Nephron progenitor cell (in vitro differentiated cells): Measurements from ENCODE around the gene CHRNA5.

Source experiments
- DNase-seq: peaks from one replicate; pipeline ENCODE4 v3.0.0; 2021
- H3K27ac Mint-ChIP-seq: 2 replicates; pipeline ENCODE4 v1.8.0; 2021; ENCODE audit warnings: mild to moderate bottlenecking, moderate library complexity, mixed read lengths
- H3K27me3 Mint-ChIP-seq: 2 replicates; pipeline ENCODE4 v1.8.0; 2021; ENCODE audit warnings: mild to moderate bottlenecking, low read depth, mixed read lengths; ENCODE audit not compliant: poor library complexity
- H3K36me3 Mint-ChIP-seq: 2 replicates; pipeline ENCODE4 v1.8.0; 2021; ENCODE audit warnings: low read depth, mixed read lengths
- H3K4me1 Mint-ChIP-seq: 2 replicates; pipeline ENCODE4 v1.8.0; 2021; ENCODE audit warnings: mixed read lengths
- H3K4me3 Mint-ChIP-seq: 2 replicates; pipeline ENCODE4 v1.8.0; 2021; ENCODE audit warnings: mild to moderate bottlenecking, moderate library complexity, mixed read lengths
- H3K9me3 Mint-ChIP-seq: 2 replicates; pipeline ENCODE4 v1.8.0; 2021; ENCODE audit warnings: mild to moderate bottlenecking, moderate library complexity, mixed read lengths
- TF ChIP-seq, protein P1 (sequence below): fragments of 200-600 bp; sonication (generic); IDR thresholded peaks from 2 replicates; pipeline ENCODE4 v1.5.0; 2021; ENCODE audit warnings: antibody characterized with exemption

CHRNA5 gene

GRCh38 chr15:78619022-78619950 is 54.0 kb downstream of the CHRNA5 start:
- Mint-ChIP-seq H3K4me3 (peak overlapping the region; percentile 83), H3K4me1 (peaks cover 20% of the 10 kb centered on the region), H3K27me3 (peaks cover 41% of the 10 kb centered on the region), H3K36me3 (peaks cover 8% of the 10 kb centered on the region), H3K27ac (no peak overlapping the region), H3K9me3 (peaks cover under 1% of the 10 kb centered on the region)
- TF ChIP-seq, protein P1, sequence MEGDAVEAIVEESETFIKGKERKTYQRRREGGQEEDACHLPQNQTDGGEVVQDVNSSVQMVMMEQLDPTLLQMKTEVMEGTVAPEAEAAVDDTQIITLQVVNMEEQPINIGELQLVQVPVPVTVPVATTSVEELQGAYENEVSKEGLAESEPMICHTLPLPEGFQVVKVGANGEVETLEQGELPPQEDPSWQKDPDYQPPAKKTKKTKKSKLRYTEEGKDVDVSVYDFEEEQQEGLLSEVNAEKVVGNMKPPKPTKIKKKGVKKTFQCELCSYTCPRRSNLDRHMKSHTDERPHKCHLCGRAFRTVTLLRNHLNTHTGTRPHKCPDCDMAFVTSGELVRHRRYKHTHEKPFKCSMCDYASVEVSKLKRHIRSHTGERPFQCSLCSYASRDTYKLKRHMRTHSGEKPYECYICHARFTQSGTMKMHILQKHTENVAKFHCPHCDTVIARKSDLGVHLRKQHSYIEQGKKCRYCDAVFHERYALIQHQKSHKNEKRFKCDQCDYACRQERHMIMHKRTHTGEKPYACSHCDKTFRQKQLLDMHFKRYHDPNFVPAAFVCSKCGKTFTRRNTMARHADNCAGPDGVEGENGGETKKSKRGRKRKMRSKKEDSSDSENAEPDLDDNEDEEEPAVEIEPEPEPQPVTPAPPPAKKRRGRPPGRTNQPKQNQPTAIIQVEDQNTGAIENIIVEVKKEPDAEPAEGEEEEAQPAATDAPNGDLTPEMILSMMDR: no peak
- DNase-seq: no peak

DNA sequence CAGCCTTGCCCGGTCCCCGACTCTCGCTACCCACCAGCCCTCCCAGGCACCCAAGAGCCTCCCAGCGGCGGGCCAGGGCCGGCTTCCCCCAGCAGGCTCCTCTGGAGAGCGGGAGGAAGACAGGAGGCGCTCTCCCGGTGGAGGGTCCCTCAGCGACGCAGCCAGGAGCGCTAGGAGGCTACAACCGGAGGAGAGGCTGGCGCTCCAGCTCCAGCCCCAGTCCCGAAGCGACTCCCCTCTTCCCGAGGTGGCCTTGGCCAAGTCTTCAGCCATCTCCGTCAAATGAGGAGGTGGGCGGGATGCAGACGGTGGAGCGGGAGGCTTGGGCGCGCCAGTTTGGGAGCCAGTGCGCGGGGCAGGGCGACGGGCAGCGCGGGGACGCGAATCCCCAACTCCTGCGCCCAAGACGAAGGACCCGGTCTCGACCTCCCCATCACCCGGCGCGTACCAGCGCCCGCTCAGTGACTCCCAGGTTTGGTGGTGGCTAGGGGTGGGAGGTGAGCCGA is 54.8 kb downstream of the CHRNA5 start:
- peak overlapping the region; percentile 83 for H3K4me3 Mint-ChIP-seq
- peaks cover 13% of the 10 kb centered on the region for H3K36me3 Mint-ChIP-seq
- peak; percentile 73 for DNase-seq
- H3K9me3 Mint-ChIP-seq: no peaks in the 10 kb centered on the region
- peaks cover 20% of the 10 kb centered on the region for H3K4me1 Mint-ChIP-seq
- peaks cover 41% of the 10 kb centered on the region for H3K27me3 Mint-ChIP-seq
- TF ChIP-seq, protein P1: no peak
- H3K27ac Mint-ChIP-seq: no peak overlapping the region

DNA sequence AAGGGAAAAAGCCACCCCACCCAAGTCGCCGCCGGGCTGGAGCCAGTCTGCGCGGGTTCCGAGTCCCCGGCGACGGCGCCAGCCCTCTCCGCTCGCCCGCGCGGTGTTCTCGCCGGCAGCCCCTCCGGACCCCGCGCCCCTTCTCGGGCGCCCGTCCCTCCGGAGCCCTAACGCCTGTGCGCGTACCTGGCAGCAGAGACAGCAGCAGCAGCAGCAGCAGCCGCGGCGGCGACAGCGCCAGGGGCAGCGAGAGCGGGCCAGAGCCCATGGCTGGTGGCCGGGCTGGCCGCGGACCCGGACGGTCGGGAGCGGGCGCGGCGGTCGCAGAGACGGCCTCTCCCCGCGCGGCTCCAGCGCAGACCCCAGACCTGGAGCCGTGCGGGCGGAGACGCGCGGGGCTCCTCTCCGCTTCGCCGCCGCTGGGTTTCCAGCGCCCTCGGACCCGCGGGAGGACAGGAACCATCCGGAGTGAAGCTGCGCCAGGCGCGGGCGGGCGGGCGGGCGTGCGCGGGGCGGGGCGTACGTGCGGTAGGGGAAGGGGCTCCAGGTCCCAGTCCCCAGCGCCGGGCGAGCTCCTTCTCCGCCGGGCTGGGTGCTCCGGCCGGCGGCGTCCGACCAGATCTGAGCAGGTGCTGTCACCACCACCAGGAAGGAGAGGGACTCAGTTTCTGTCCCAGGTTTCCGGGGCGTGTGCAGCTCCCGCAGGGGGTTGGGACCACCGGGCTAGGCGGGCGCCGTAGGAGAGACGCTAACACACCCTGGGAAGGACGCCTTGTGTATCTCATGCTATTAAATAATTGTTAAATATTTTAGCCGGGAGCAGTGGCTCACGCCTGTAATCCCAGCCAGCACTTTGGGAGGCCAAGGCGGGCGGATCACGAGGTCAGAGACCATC is 55.5 kb downstream of the CHRNA5 start, which contains the start of gene CHRNA3:
CHRNA3 (minus strand) TSS at position 470 of the 895 bp plus-strand sequence; CDS start at position 268, 202 bp downstream.
- Mint-ChIP-seq H3K27ac (no peak within 1 kb of the TSS), H3K9me3 (no peaks in the 10 kb centered on the region), H3K36me3 (peaks cover 13% of the 10 kb centered on the region), H3K4me3 (peak within 1 kb of the TSS; percentile 83), H3K4me1 (peaks cover 22% of the 10 kb centered on the region), H3K27me3 (peaks cover 44% of the 10 kb centered on the region)
- TF ChIP-seq, protein P1: no peak
- peak; percentile 72 for DNase-seq

- Mint-ChIP-seq H3K4me1 (peaks cover 33% of the 10 kb centered on the region), H3K27ac (no peak overlapping the region), H3K36me3 (peaks cover 22% of the 10 kb centered on the region), H3K9me3 (no peaks in the 10 kb centered on the region), H3K27me3 (peaks cover 44% of the 10 kb centered on the region), H3K4me3 (peak overlapping the region; percentile 82)
- TF ChIP-seq, protein P1: no peak
- no peak for DNase-seq
Measured at GRCh38 chr15:78621810-78622402, 56.6 kb downstream of the CHRNA5 start.

- Mint-ChIP-seq H3K4me1 (peaks cover 28% of the 10 kb centered on the region), H3K36me3 (peaks cover 40% of the 10 kb centered on the region), H3K27ac (peak overlapping the region; percentile 21), H3K27me3 (peaks cover 40% of the 10 kb centered on the region), H3K4me3 (no peak overlapping the region), H3K9me3 (no peaks in the 10 kb centered on the region)
- no peak for DNase-seq
- TF ChIP-seq, protein P1: no peak
Measured at GRCh38 chr15:78623786-78624497, 58.6 kb downstream of the CHRNA5 start.
